Measurements from ENCODE around the gene KLHL3. TPM values are rescaled to one million over a fixed set of nuclear protein-coding genes. Genes with fewer than 3 reads are reported as not detected.

KLHL3 gene
- total and polyA plus RNA-seq, 2 donors (not counting 3 experiments of a cell fraction or from before 2014, with no cell fraction given) = 8.8 to 13.6 TPM

DNA sequence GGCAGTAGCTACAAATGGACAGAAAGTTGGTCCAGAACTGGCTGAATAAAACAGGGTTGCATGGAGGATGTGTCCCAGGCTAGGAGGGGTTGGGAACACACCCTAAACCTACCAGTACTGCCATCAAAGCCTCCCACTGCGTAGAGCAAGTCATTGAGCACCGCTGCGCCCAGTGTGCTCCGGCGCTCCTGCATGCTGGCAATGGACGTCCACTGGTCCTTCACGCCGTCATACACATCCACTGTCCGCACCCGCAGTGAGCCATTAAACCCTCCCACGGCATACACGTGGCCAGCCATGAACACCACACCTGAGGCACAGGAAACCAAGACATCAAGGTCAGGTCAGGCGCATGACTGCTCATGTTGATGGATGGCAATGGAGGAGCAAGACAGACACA is 97.0 kb downstream of the KLHL3 start:
- no peak for TF ChIP-seq EZH2 (IDR thresholded peaks at IDR 0.05; ENCODE audit: borderline replicate concordance, low read depth, low read length, severe bottlenecking)
- TF ChIP-seq JUN (IDR thresholded peaks at IDR 0.05; ENCODE audit: borderline replicate concordance, insufficient read depth, insufficient read length, low read depth) = no peak
- ChIA-PET CTCF (interaction anchor here (2.3 to 5.9 kb wide), 3 partner anchors 9 to 104 kb away, joined by 9 to 59 read pairs (median 13); no protein-coding TSS in a partner anchor), POLR2A (interaction anchor here (0.7 kb wide), 1 partner anchor 714 kb away, joined by 4 read pairs; no protein-coding TSS in a partner anchor)
- H3K9me1 ChIP-seq (replicated peaks; ENCODE audit: control insufficient read depth, extremely low read depth, insufficient read depth, low read length) = no peaks in the 10 kb centered on the region
- DNase-seq (ENCODE audit: low read depth, low spot score) (no peak), FAIRE-seq (no peak)
- no peak overlapping the region for H3K4me2 ChIP-seq (ENCODE audit: insufficient read depth, low read length)
- no peak overlapping the region for H2AFZ ChIP-seq (ENCODE audit: low read depth, low read length)
- dilution Hi-C loops (cut with MboI; ENCODE audit: extremely low pct_ligation_motif_present, low sequenced_read_pairs) = no loop called here
- BruUV-seq (replicated peaks) = no TSS peak
- H3K4me3 ChIP-seq (replicated peaks in 1 of 3; ENCODE audit: insufficient read depth in 1 of 3, low read depth in 1 of 3, low read length in 3 of 3) = no peak overlapping the region
- H3K27me3 ChIP-seq (ENCODE audit: control insufficient read depth in 2 of 2, insufficient read depth in 2 of 2, low read length in 2 of 2) = no peaks in the 10 kb centered on the region
- H4K20me1 ChIP-seq (replicated peaks; ENCODE audit: control insufficient read depth, extremely low read depth, insufficient read depth, low read length) = no peaks in the 10 kb centered on the region
- no peaks in the 10 kb centered on the region for H3K4me1 ChIP-seq (ENCODE audit: control insufficient read depth, extremely low read depth, insufficient read depth, low read length)
- no peak overlapping the region for H3K9ac ChIP-seq (replicated peaks; ENCODE audit: extremely low read depth, insufficient read depth, low read length)
- intact Hi-C loops (cut with micrococcal nuclease) = no loop called here
- no peaks in the 10 kb centered on the region for H3K79me2 ChIP-seq (ENCODE audit: control insufficient read depth, insufficient read depth, low read length)
- H3K36me3 ChIP-seq (ENCODE audit: control insufficient read depth in 2 of 2, extremely low read depth in 1 of 2, insufficient read depth in 2 of 2, low read length in 2 of 2) = peaks cover 0 to 13% of the 10 kb centered on the region in 2 experiments
- H3K9me3 ChIP-seq (replicated peaks; ENCODE audit: control insufficient read depth, insufficient read depth, low read length) = no peaks in the 10 kb centered on the region
- no peak overlapping the region for H3K27ac ChIP-seq (ENCODE audit: insufficient read depth, low read depth, low read length)

DNA sequence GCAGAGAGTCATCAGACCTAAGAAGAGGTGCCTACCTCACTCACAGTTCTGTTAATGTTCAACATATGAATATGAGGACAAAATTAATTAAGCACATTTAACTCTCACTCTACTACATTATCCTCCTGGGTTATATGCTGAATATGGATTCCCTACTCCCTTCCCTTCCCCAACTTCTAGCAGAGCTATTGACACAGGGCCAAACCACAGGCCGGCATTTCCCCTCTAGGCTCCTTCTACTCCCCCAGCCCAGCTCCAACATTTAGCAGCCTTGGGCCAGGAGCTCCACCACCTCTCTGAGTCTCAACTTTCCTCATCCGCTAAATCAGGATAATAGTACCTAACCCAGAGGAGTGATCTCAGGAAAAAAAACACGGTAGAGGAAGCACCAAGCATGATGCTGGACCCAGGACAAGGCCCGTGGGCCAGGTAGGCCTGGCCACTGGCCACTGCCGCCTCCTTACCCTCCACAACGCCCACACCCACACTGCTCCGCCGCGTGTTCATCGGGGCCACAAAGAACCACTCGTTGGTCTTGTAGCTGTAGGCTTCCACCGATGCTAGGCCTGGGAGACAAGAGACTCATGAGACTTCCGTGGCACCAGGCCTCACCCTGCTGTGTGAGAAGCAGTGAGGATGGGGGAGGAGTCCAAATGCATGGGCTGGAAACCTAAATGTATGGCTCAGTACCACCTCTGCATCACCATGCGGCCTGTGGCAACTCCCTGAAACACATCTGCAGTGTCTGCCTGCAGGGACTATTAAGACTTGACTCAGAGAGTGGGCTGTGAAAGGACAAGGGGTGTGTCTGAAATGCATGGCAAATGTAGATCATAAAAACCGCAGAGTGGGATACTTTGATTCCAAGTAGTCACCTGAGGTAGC is 98.8 kb downstream of the KLHL3 start:
- Histone ChIP-seq H3K9me1 (replicated peaks; ENCODE audit: control insufficient read depth, extremely low read depth, insufficient read depth, low read length) (no peaks in the 10 kb centered on the region), H3K9ac (replicated peaks; ENCODE audit: extremely low read depth, insufficient read depth, low read length) (no peak overlapping the region), H3K79me2 (ENCODE audit: control insufficient read depth, insufficient read depth, low read length) (no peaks in the 10 kb centered on the region), H2AFZ (ENCODE audit: low read depth, low read length) (no peak overlapping the region), H3K4me2 (ENCODE audit: insufficient read depth, low read length) (no peak overlapping the region), H3K4me1 (ENCODE audit: control insufficient read depth, extremely low read depth, insufficient read depth, low read length) (no peaks in the 10 kb centered on the region), H3K4me3 (replicated peaks in 1 of 3; ENCODE audit: insufficient read depth in 1 of 3, low read depth in 1 of 3, low read length in 3 of 3) (no peak overlapping the region), H4K20me1 (replicated peaks; ENCODE audit: control insufficient read depth, extremely low read depth, insufficient read depth, low read length) (no peaks in the 10 kb centered on the region), H3K27me3 (ENCODE audit: control insufficient read depth in 2 of 2, insufficient read depth in 2 of 2, low read length in 2 of 2) (no peaks in the 10 kb centered on the region), H3K9me3 (replicated peaks; ENCODE audit: control insufficient read depth, insufficient read depth, low read length) (no peaks in the 10 kb centered on the region), H3K27ac (ENCODE audit: insufficient read depth, low read depth, low read length) (no peak overlapping the region), H3K36me3 (ENCODE audit: control insufficient read depth in 2 of 2, extremely low read depth in 1 of 2, insufficient read depth in 2 of 2, low read length in 2 of 2) (peaks cover 0 to 13% of the 10 kb centered on the region in 2 experiments)
- intact Hi-C loops (cut with micrococcal nuclease) = no loop called here
- FAIRE-seq (no peak), DNase-seq (ENCODE audit: low read depth, low spot score) (no peak)
- ChIA-PET POLR2A (no interaction called here), CTCF (interaction anchor here (2.3 to 3.1 kb wide), 2 partner anchors 23 to 106 kb away, joined by 9 to 13 read pairs; no protein-coding TSS in a partner anchor)
- dilution Hi-C loops (cut with MboI; ENCODE audit: extremely low pct_ligation_motif_present, low sequenced_read_pairs) = no loop called here
- TF ChIP-seq JUN (IDR thresholded peaks at IDR 0.05; ENCODE audit: borderline replicate concordance, insufficient read depth, insufficient read length, low read depth) = no peak
- TF ChIP-seq MYC (IDR thresholded peaks at IDR 0.05; ENCODE audit: low read depth, low read length) = no peak
- TF ChIP-seq, protein P1, sequence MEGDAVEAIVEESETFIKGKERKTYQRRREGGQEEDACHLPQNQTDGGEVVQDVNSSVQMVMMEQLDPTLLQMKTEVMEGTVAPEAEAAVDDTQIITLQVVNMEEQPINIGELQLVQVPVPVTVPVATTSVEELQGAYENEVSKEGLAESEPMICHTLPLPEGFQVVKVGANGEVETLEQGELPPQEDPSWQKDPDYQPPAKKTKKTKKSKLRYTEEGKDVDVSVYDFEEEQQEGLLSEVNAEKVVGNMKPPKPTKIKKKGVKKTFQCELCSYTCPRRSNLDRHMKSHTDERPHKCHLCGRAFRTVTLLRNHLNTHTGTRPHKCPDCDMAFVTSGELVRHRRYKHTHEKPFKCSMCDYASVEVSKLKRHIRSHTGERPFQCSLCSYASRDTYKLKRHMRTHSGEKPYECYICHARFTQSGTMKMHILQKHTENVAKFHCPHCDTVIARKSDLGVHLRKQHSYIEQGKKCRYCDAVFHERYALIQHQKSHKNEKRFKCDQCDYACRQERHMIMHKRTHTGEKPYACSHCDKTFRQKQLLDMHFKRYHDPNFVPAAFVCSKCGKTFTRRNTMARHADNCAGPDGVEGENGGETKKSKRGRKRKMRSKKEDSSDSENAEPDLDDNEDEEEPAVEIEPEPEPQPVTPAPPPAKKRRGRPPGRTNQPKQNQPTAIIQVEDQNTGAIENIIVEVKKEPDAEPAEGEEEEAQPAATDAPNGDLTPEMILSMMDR (IDR thresholded peaks at IDR 0.05; ENCODE audit: extremely low read depth in 1 of 2, insufficient read depth in 1 of 2, low read depth in 1 of 2, low read length in 2 of 2) = no peak
- TF ChIP-seq, protein P2, sequence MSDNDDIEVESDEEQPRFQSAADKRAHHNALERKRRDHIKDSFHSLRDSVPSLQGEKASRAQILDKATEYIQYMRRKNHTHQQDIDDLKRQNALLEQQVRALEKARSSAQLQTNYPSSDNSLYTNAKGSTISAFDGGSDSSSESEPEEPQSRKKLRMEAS (IDR thresholded peaks at IDR 0.05; ENCODE audit: insufficient read depth, insufficient read length) = no peak
- TF ChIP-seq FOS (IDR thresholded peaks at IDR 0.05; ENCODE audit: borderline replicate concordance, insufficient read depth, low read length) = no peak
- TF ChIP-seq POLR2AphosphoS5 (IDR thresholded peaks at IDR 0.05; ENCODE audit: insufficient read depth, low read depth, low read length) = no peak
- TF ChIP-seq GATA2 (IDR thresholded peaks at IDR 0.05; ENCODE audit: insufficient read depth, insufficient read length, low read depth, low read length) = no peak
- TF ChIP-seq EZH2 (IDR thresholded peaks at IDR 0.05; ENCODE audit: borderline replicate concordance, low read depth, low read length, severe bottlenecking) = no peak
- no peak for TF ChIP-seq POLR2A (IDR thresholded peaks at IDR 0.05; ENCODE audit: low read depth, low read length)
- no TSS peak for BruUV-seq (replicated peaks)

All from endothelial cell of umbilical vein (primary cell).